ENCODE measurements around the gene GNB4. TPM values are rescaled to one million over a fixed set of nuclear protein-coding genes. Genes with fewer than 3 reads are reported as not detected.

Gene GNB4
- total and polyA plus RNA-seq, 5 donors from 2014 or later = 0.10 to 2.1 (median 0.22) TPM

DNA sequence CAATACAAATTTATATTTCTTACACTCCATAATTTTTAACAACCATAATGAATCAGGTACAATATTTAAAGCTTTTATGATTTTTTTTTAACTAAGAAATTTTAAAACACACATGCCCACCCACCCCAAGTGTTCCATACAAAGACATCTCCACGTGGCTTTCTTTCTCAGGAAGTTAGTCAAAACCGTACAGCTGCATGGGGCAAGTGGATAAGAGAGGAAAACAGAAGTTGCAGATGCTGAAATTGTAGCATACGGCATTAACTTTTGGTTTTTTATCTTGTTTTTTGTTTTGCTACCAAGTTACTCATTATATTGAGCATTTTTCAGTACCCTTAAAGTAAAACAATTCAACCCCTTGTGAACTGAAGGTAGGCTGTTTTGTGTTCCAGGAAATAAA lies 14.8 kb downstream of the GNB4 start:
- H3K27ac ChIP-seq (ENCODE audit: insufficient read depth, low read length, poor library complexity, severe bottlenecking) = no peak overlapping the region
- Mint-ChIP-seq H3K27ac (no peak overlapping the region), H3K4me1 (peaks cover 4 to 11% (median 7%) of the 10 kb centered on the region in 4 donors), H3K9me3 (peaks cover 0 to 3% (median 0%) of the 10 kb centered on the region in 7 donors), H3K27me3 (peaks cover 5% of the 10 kb centered on the region), H3K4me3 (no peak overlapping the region), H3K36me3 (no peaks in the 10 kb centered on the region)
- no peak overlapping the region for H3K4me3 ChIP-seq (ENCODE audit: low read depth, low read length)
- DNase-seq (no peak), ATAC-seq (ENCODE audit: low read depth in 2 of 2) (no peak)
- no peaks in the 10 kb centered on the region for H3K4me1 ChIP-seq (ENCODE audit: control insufficient read depth, insufficient read depth, low read length, poor library complexity, severe bottlenecking)
- H3K36me3 ChIP-seq (ENCODE audit: control insufficient read depth, insufficient read depth, low read length) = no peaks in the 10 kb centered on the region
- H3K27me3 ChIP-seq (ENCODE audit: control insufficient read depth, insufficient read depth, low read length) = no peaks in the 10 kb centered on the region
- no peaks in the 10 kb centered on the region for H3K9me3 ChIP-seq (ENCODE audit: control insufficient read depth in 2 of 2, low read length in 2 of 2)

DNA sequence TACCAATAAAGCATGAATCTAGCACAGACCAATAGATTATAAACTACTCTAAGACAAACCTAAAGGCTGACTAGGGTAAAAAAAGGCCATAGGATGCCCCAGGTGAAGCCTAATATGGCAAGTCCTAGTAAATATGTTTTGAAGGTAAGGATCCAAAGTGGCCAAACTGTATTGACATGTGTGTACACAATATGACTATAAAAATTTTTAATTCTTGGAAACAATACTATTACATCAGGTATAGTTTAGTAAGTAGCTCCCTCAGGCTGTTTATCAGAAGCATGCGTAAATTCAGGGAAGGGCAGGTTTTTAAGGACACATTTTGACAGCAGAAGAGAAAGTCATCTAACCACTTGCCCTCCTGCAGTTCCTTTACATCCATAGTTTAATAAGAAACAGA lies 18.8 kb downstream of the GNB4 start:
- no peaks in the 10 kb centered on the region for H3K4me1 Mint-ChIP-seq
- Histone ChIP-seq H3K27ac (ENCODE audit: insufficient read depth, low read length, poor library complexity, severe bottlenecking) (no peak overlapping the region), H3K4me1 (ENCODE audit: control insufficient read depth, insufficient read depth, low read length, poor library complexity, severe bottlenecking) (no peaks in the 10 kb centered on the region), H3K36me3 (ENCODE audit: control insufficient read depth, insufficient read depth, low read length) (no peaks in the 10 kb centered on the region), H3K9me3 (ENCODE audit: control insufficient read depth in 2 of 2, low read length in 2 of 2) (no peaks in the 10 kb centered on the region), H3K4me3 (ENCODE audit: low read depth, low read length) (no peak overlapping the region), H3K27me3 (ENCODE audit: control insufficient read depth, insufficient read depth, low read length) (no peaks in the 10 kb centered on the region)
- ATAC-seq (ENCODE audit: low read depth in 2 of 2) (no peak), DNase-seq (no peak)
- no peaks in the 10 kb centered on the region for H3K36me3 Mint-ChIP-seq
- H3K27ac Mint-ChIP-seq = no peak overlapping the region
- peaks cover 0 to 3% (median 0%) of the 10 kb centered on the region in 7 donors for H3K9me3 Mint-ChIP-seq
- no peak overlapping the region for H3K4me3 Mint-ChIP-seq
- H3K27me3 Mint-ChIP-seq = peaks cover 9% of the 10 kb centered on the region

- Histone ChIP-seq H3K27ac (ENCODE audit: insufficient read depth, low read length, poor library complexity, severe bottlenecking) (no peak overlapping the region), H3K9me3 (ENCODE audit: control insufficient read depth in 2 of 2, low read length in 2 of 2) (no peaks in the 10 kb centered on the region), H3K27me3 (ENCODE audit: control insufficient read depth, insufficient read depth, low read length) (no peaks in the 10 kb centered on the region), H3K4me3 (ENCODE audit: low read depth, low read length) (no peak overlapping the region), H3K36me3 (ENCODE audit: control insufficient read depth, insufficient read depth, low read length) (no peaks in the 10 kb centered on the region), H3K4me1 (ENCODE audit: control insufficient read depth, insufficient read depth, low read length, poor library complexity, severe bottlenecking) (no peaks in the 10 kb centered on the region)
- Mint-ChIP-seq H3K36me3 (no peaks in the 10 kb centered on the region), H3K27ac (no peak overlapping the region), H3K4me1 (no peaks in the 10 kb centered on the region), H3K27me3 (peaks cover 9% of the 10 kb centered on the region), H3K9me3 (peaks cover 0 to 3% (median 0%) of the 10 kb centered on the region in 7 donors), H3K4me3 (no peak overlapping the region)
- DNase-seq (no peak), ATAC-seq (ENCODE audit: low read depth in 2 of 2) (no peak)
These were observed 19.2 kb downstream of the GNB4 start for GRCh38 chr3:179432021-179432420.

GRCh38 chr3:179430277-179430870 lies 20.9 kb downstream of the GNB4 start:
- Mint-ChIP-seq H3K27ac (no peak overlapping the region), H3K4me3 (no peak overlapping the region), H3K4me1 (no peaks in the 10 kb centered on the region), H3K36me3 (no peaks in the 10 kb centered on the region), H3K27me3 (peaks cover 9% of the 10 kb centered on the region), H3K9me3 (peaks cover 0 to 2% (median 0%) of the 10 kb centered on the region in 7 donors)
- Histone ChIP-seq H3K36me3 (ENCODE audit: control insufficient read depth, insufficient read depth, low read length) (no peaks in the 10 kb centered on the region), H3K27me3 (ENCODE audit: control insufficient read depth, insufficient read depth, low read length) (no peaks in the 10 kb centered on the region), H3K27ac (ENCODE audit: insufficient read depth, low read length, poor library complexity, severe bottlenecking) (no peak overlapping the region), H3K4me1 (ENCODE audit: control insufficient read depth, insufficient read depth, low read length, poor library complexity, severe bottlenecking) (no peaks in the 10 kb centered on the region), H3K9me3 (ENCODE audit: control insufficient read depth in 2 of 2, low read length in 2 of 2) (no peaks in the 10 kb centered on the region), H3K4me3 (ENCODE audit: low read depth, low read length) (no peak overlapping the region)
- DNase-seq (no peak), ATAC-seq (ENCODE audit: low read depth in 2 of 2) (no peak)

DNA sequence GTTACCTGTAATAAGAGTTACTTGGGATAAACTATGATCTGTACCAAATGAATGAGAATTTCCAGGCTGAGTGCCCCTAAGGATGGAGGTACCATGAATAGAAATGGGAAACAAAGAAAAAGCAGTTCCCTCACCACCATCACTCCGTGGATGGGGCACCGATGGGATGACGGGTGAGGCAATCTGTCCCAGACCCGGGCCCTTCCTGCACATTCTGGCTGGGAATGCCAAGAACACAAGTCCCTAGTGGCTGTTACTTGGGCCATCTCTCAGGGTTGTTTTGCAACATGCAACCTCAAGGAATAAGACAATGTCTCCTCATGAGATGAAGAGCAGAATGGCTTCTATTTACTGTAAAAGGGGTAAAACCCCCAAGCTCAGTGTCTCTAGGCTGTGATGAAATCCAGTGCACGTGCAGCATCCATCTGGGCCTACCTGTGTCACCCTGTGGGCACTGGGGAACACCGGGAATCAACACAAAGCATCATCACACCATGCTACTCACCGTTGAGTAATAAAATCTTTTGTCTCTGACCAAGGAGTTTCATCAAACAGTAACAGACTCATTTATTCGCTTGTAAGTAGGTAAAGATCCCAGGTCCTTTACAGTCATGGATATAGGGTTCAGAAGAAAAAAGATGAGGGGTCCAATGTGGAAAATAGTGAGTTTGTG lies 22.3 kb downstream of the GNB4 start:
- peaks cover 0 to 2% (median 0%) of the 10 kb centered on the region in 7 donors for H3K9me3 Mint-ChIP-seq
- no peak for DNase-seq
- no peak overlapping the region for H3K27ac Mint-ChIP-seq
- Histone ChIP-seq H3K9me3 (ENCODE audit: control insufficient read depth in 2 of 2, low read length in 2 of 2) (no peaks in the 10 kb centered on the region), H3K36me3 (ENCODE audit: control insufficient read depth, insufficient read depth, low read length) (no peaks in the 10 kb centered on the region), H3K4me1 (ENCODE audit: control insufficient read depth, insufficient read depth, low read length, poor library complexity, severe bottlenecking) (no peaks in the 10 kb centered on the region), H3K27ac (ENCODE audit: insufficient read depth, low read length, poor library complexity, severe bottlenecking) (no peak overlapping the region), H3K4me3 (ENCODE audit: low read depth, low read length) (no peak overlapping the region), H3K27me3 (ENCODE audit: control insufficient read depth, insufficient read depth, low read length) (no peaks in the 10 kb centered on the region)
- no peaks in the 10 kb centered on the region for H3K4me1 Mint-ChIP-seq
- ATAC-seq (ENCODE audit: low read depth in 2 of 2) = no peak
- peaks cover 9% of the 10 kb centered on the region for H3K27me3 Mint-ChIP-seq
- H3K36me3 Mint-ChIP-seq = peaks cover 3% of the 10 kb centered on the region
- H3K4me3 Mint-ChIP-seq = no peak overlapping the region

DNA sequence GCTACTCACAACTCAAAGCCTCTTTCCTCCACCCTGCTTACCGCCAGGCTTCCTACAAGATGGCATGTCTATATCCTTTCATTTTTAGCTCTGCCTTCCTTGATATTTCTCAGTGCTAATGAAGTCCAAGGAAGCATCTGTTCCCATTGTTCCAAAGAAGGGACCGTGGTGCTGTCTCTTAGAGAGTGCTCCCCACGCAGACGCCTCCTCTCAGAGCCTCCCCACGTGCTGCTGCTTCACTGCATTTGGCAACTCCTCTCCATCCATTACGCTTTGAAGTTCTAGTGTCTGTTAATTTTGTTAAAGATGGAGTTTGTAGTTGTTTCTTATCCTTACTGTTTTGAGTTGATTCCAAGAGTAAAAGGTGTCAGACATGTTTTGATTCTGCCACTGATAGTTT lies 26.2 kb downstream of the GNB4 start:
- DNase-seq (no peak), ATAC-seq (ENCODE audit: low read depth in 2 of 2) (no peak)
- Mint-ChIP-seq H3K4me3 (no peak overlapping the region), H3K4me1 (no peaks in the 10 kb centered on the region), H3K9me3 (peaks cover 0 to 2% (median 0%) of the 10 kb centered on the region in 7 donors), H3K27ac (no peak overlapping the region), H3K27me3 (peaks cover under 1% of the 10 kb centered on the region), H3K36me3 (peaks cover 3% of the 10 kb centered on the region)
- no peaks in the 10 kb centered on the region for H3K9me3 ChIP-seq (ENCODE audit: control insufficient read depth in 2 of 2, low read length in 2 of 2)
- H3K27ac ChIP-seq (ENCODE audit: insufficient read depth, low read length, poor library complexity, severe bottlenecking) = no peak overlapping the region
- no peaks in the 10 kb centered on the region for H3K27me3 ChIP-seq (ENCODE audit: control insufficient read depth, insufficient read depth, low read length)
- no peaks in the 10 kb centered on the region for H3K36me3 ChIP-seq (ENCODE audit: control insufficient read depth, insufficient read depth, low read length)
- H3K4me3 ChIP-seq (ENCODE audit: low read depth, low read length) = no peak overlapping the region
- no peaks in the 10 kb centered on the region for H3K4me1 ChIP-seq (ENCODE audit: control insufficient read depth, insufficient read depth, low read length, poor library complexity, severe bottlenecking)

DNA sequence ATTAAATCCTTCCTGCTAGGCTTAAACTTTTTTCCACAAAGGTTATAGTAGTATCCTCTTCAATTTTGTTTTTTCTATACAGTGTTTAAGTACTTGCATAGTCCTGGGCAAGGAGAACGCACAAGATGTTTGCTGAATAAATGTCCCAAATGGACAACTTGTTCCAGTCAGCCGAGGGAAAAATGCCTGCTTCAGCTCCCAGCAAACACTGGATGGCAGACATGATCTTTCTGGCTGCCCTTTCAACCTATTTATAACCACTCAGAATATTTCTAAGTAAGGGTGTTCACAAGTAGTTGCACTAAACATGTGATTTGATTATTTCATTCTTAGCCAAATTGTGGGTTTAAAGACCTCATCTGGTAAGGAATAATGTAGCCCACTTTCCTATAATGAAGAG lies 29.8 kb downstream of the GNB4 start:
- no peaks in the 10 kb centered on the region for H3K9me3 Mint-ChIP-seq
- no peaks in the 10 kb centered on the region for H3K4me1 Mint-ChIP-seq

GRCh38 chr3:179418610-179419009 lies 32.7 kb downstream of the GNB4 start:
- no peak for ATAC-seq (ENCODE audit: low read depth in 2 of 2)
- no peak overlapping the region for H3K27ac Mint-ChIP-seq
- Histone ChIP-seq H3K9me3 (ENCODE audit: control insufficient read depth in 2 of 2, low read length in 2 of 2) (no peaks in the 10 kb centered on the region), H3K4me1 (ENCODE audit: control insufficient read depth, insufficient read depth, low read length, poor library complexity, severe bottlenecking) (no peaks in the 10 kb centered on the region), H3K27ac (ENCODE audit: insufficient read depth, low read length, poor library complexity, severe bottlenecking) (no peak overlapping the region), H3K4me3 (ENCODE audit: low read depth, low read length) (no peak overlapping the region), H3K27me3 (ENCODE audit: control insufficient read depth, insufficient read depth, low read length) (no peaks in the 10 kb centered on the region), H3K36me3 (ENCODE audit: control insufficient read depth, insufficient read depth, low read length) (no peaks in the 10 kb centered on the region)
- H3K36me3 Mint-ChIP-seq = no peaks in the 10 kb centered on the region
- H3K27me3 Mint-ChIP-seq = peaks cover 6% of the 10 kb centered on the region
- no peak for DNase-seq
- no peaks in the 10 kb centered on the region for H3K4me1 Mint-ChIP-seq
- H3K4me3 Mint-ChIP-seq = no peak overlapping the region
- no peaks in the 10 kb centered on the region for H3K9me3 Mint-ChIP-seq

More for the DNA sequence above, 29.8 kb downstream of the GNB4 start:
- H3K27me3 Mint-ChIP-seq = no peaks in the 10 kb centered on the region
- no peak overlapping the region for H3K4me3 Mint-ChIP-seq
- Histone ChIP-seq H3K27me3 (ENCODE audit: control insufficient read depth, insufficient read depth, low read length) (no peaks in the 10 kb centered on the region), H3K27ac (ENCODE audit: insufficient read depth, low read length, poor library complexity, severe bottlenecking) (no peak overlapping the region), H3K36me3 (ENCODE audit: control insufficient read depth, insufficient read depth, low read length) (no peaks in the 10 kb centered on the region), H3K4me3 (ENCODE audit: low read depth, low read length) (no peak overlapping the region), H3K9me3 (ENCODE audit: control insufficient read depth in 2 of 2, low read length in 2 of 2) (no peaks in the 10 kb centered on the region), H3K4me1 (ENCODE audit: control insufficient read depth, insufficient read depth, low read length, poor library complexity, severe bottlenecking) (no peaks in the 10 kb centered on the region)
- DNase-seq (no peak), ATAC-seq (ENCODE audit: low read depth in 2 of 2) (no peak)
- H3K36me3 Mint-ChIP-seq = peaks cover 3% of the 10 kb centered on the region
- H3K27ac Mint-ChIP-seq = no peak overlapping the region

Measured in CD4-positive, CD25-positive, alpha-beta regulatory T cell (primary cell).